Trophoblast cell (in vitro differentiated cells and primary cell): ENCODE measurements around the gene SPACDR.
"Not testable (repeated sequence)": the region's sequence is repeated elsewhere in the genome, so short reads cannot be mapped to it uniquely, and the experiment has no call there.

Source experiments
- DNase-seq, 2 donors: peaks; one replicate each; pipeline ENCODE4 v3.0.0-alpha.2; 2016
- H2AFZ ChIP-seq: 2 replicates; pipeline ENCODE4 v1.6.1; 2013; ENCODE audit warnings: low read length, moderate library complexity, mild to moderate bottlenecking; ENCODE audit not compliant: insufficient read depth, poor library complexity
- H2AK5ac ChIP-seq: 2 replicates; pipeline ENCODE4 v1.6.1; 2013; ENCODE audit warnings: mild to moderate bottlenecking, low read length
- H2BK120ac ChIP-seq: 2 replicates; pipeline ENCODE4 v1.6.1; 2013; ENCODE audit warnings: low read length, mild to moderate bottlenecking, moderate library complexity; ENCODE audit not compliant: insufficient read depth, poor library complexity
- H2BK12ac ChIP-seq: 2 replicates; pipeline ENCODE4 v1.6.1; 2013; ENCODE audit warnings: mild to moderate bottlenecking, low read length, moderate library complexity
- H2BK5ac ChIP-seq: 2 replicates; pipeline ENCODE4 v1.6.1; 2013; ENCODE audit warnings: low read length, low read depth, moderate library complexity, mild to moderate bottlenecking; ENCODE audit not compliant: poor library complexity
- H3K14ac ChIP-seq: 2 replicates; pipeline ENCODE4 v1.6.1; 2013; ENCODE audit warnings: mild to moderate bottlenecking, low read length
- H3K18ac ChIP-seq: 2 replicates; pipeline ENCODE4 v1.6.1; 2013; ENCODE audit warnings: mild to moderate bottlenecking, low read length
- H3K23ac ChIP-seq: 2 replicates; pipeline ENCODE4 v1.6.1; 2013; ENCODE audit warnings: low read length
- H3K27ac ChIP-seq: 2 replicates; pipeline ENCODE4 v1.5.1; 2013; ENCODE audit warnings: low read depth, mild to moderate bottlenecking, inconsistent platforms, low read length, moderate library complexity
- H3K27me3 ChIP-seq: 2 replicates; pipeline ENCODE4 v1.6.1; 2013; ENCODE audit warnings: inconsistent platforms, mild to moderate bottlenecking, low read length, moderate library complexity; ENCODE audit not compliant: insufficient read depth
- H3K36me3 ChIP-seq, 2 experiments: 1 replicate in 1 of 2; 2 replicates in 1 of 2; pipeline ENCODE4 v1.6.1; 2013; ENCODE audit warnings: low read length in 2 of 2, mild to moderate bottlenecking in 2 of 2, moderate library complexity in 1 of 2; ENCODE audit not compliant: insufficient read depth in 2 of 2, control insufficient read depth in 1 of 2
- H3K4ac ChIP-seq: 2 replicates; pipeline ENCODE4 v1.6.1; 2013; ENCODE audit warnings: low read depth, mild to moderate bottlenecking, low read length, moderate library complexity
- H3K4me1 ChIP-seq, 2 experiments: 1 replicate in 1 of 2; 2 replicates in 1 of 2; pipeline ENCODE4 v1.6.1; 2013; ENCODE audit warnings: low read length in 2 of 2, mild to moderate bottlenecking in 2 of 2, moderate library complexity in 1 of 2; ENCODE audit not compliant: insufficient read depth in 2 of 2, control insufficient read depth in 1 of 2
- H3K4me2 ChIP-seq: 2 replicates; pipeline ENCODE4 v1.6.1; 2013; ENCODE audit warnings: inconsistent platforms, mild to moderate bottlenecking, low read length, moderate library complexity
- H3K4me3 ChIP-seq: 2 replicates; pipeline ENCODE4 v1.5.1; 2013; ENCODE audit warnings: mild to moderate bottlenecking, low read depth, low read length, inconsistent platforms
- H3K79me1 ChIP-seq: one replicate; pipeline ENCODE4 v1.6.1; 2013; ENCODE audit warnings: low read length
- H3K79me2 ChIP-seq: 2 replicates; pipeline ENCODE4 v1.6.1; 2013; ENCODE audit warnings: low read length, mild to moderate bottlenecking; ENCODE audit not compliant: control insufficient read depth, insufficient read depth, poor library complexity
- H3K9ac ChIP-seq: 2 replicates; pipeline ENCODE4 v1.6.1; 2013; ENCODE audit warnings: mild to moderate bottlenecking, low read length
- H3K9me3 ChIP-seq: 2 replicates; pipeline ENCODE4 v1.6.1; 2013; ENCODE audit warnings: low read depth, mild to moderate bottlenecking, control low read depth, inconsistent platforms, low read length; ENCODE audit not compliant: insufficient read depth
- H4K12ac ChIP-seq: 2 replicates; pipeline ENCODE4 v1.6.1; 2013; ENCODE audit warnings: low read depth, mild to moderate bottlenecking, low read length, moderate library complexity
- H4K8ac ChIP-seq: 2 replicates; pipeline ENCODE4 v1.6.1; 2013; ENCODE audit warnings: low read depth, mild to moderate bottlenecking, low read length, moderate library complexity
- H4K91ac ChIP-seq: one replicate; pipeline ENCODE4 v1.6.1; 2013; ENCODE audit warnings: low read depth, mild to moderate bottlenecking, low read length, moderate library complexity
- WGBS: extraction: QIAGEN DNeasy Blood & Tissue Kit; methylation state at CpG from one replicate; pipeline ENCODE4 v1.1.7; 2013; ENCODE audit warnings: missing lambda C conversion rate; ENCODE audit not compliant: insufficient read length, insufficient coverage; ENCODE audit errors: extremely low coverage; 5-methylcytosine and 5-hydroxymethylcytosine counted together

SPACDR gene

GRCh38 chr7:100447363-100447762 lies 16.7 kb downstream of the SPACDR start:
- not testable (repeated sequence) for H2BK120ac ChIP-seq, H3K27ac ChIP-seq, H3K14ac ChIP-seq, H4K8ac ChIP-seq, H3K27me3 ChIP-seq, H3K36me3 ChIP-seq, H3K79me1 ChIP-seq, DNase-seq, H2BK5ac ChIP-seq, H3K79me2 ChIP-seq, H3K18ac ChIP-seq, H2BK12ac ChIP-seq, H3K4me2 ChIP-seq, H2AFZ ChIP-seq, H3K4me1 ChIP-seq, H4K12ac ChIP-seq, H3K4ac ChIP-seq, H4K91ac ChIP-seq, H2AK5ac ChIP-seq, H3K4me3 ChIP-seq, H3K9ac ChIP-seq, H3K9me3 ChIP-seq, H3K23ac ChIP-seq
- no CpG with 5 or more reads among the region's 8 CpGs for WGBS

DNA sequence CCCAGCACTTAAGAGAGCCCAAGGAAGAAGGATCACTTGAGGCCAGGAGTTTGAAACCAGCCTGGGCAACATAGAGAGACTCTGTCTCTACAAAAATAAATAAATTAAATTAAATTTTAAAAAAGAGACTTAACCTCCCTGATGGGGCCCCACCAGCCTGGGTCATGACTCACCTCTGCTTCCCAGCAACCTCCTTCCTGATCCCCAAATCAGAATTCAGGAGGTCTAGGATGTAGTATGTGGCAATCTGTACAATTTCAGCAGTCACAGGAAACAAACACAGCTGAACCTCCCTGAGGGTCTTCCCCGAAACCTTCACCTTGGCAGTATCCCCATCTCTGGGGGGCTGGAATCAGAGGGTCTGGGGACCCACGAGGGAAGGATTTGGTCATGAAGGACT lies 18.0 kb downstream of the SPACDR start:
- no peak for DNase-seq
- Histone ChIP-seq H4K8ac (no peak overlapping the region), H4K12ac (no peak overlapping the region), H4K91ac (no peak overlapping the region), H3K36me3 (no peaks in the 10 kb centered on the region), H3K79me1 (peaks cover 5% of the 10 kb centered on the region), H2BK12ac (no peak overlapping the region), H3K4me2 (no peak overlapping the region), H3K27me3 (no peaks in the 10 kb centered on the region), H2AFZ (no peak overlapping the region), H3K9ac (no peak overlapping the region), H2BK5ac (no peak overlapping the region), H3K9me3 (no peaks in the 10 kb centered on the region), H3K27ac (no peak overlapping the region), H2BK120ac (no peak overlapping the region), H3K14ac (no peak overlapping the region), H3K23ac (no peak overlapping the region), H3K4me1 (peaks cover 3 to 5% of the 10 kb centered on the region in 2 experiments), H3K4ac (no peak overlapping the region), H3K18ac (no peak overlapping the region), H3K79me2 (peaks cover 3% of the 10 kb centered on the region), H2AK5ac (no peak overlapping the region), H3K4me3 (no peak overlapping the region)
- no CpG with 5 or more reads among the region's 2 CpGs for WGBS

DNA sequence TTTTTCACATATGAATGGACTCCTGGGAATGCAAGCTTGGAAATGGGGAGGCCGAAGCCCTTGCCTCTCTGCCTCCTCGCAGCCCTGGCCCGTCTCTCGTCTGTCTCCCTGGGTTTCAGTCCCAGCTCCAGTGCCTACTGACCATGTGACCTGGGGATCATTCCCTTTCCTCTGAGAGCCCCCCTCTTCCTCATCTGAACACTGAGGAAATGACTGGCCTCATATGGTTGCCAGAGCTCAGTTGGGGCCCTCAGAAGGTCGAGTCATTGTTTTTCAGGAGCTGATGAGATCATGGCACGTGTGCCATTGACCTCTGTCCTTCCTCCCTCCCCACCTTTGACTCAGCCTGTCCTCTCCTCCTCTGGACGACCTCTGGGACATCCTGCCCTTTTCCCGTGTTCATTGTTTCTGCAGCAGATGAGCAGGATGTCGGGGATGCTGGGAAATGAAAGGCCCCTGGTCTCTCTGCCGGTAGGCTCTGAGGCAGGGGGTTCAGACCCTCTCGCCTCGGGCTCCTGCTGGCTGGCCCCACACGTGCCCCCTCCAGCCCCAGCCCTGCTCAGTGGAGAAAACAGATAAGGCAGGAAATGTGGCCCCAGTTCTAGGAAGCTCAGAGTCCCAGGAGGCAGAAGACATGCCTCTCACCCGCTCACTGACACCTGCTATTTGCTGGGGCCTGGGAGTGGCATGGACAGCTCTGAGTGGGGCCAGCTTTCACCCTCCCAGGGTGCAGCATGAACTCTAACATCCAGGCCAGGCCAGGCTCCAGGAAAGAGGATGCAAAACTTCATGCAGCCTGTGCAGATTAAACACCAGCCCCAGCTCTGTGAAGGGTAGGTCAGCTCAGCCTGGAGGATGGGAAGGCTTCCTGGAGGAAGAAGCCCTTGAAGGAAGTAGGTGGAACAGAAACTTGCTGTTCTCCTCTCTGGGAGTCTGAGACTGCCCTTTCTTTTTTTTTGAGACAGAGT lies 19.5 kb downstream of the SPACDR start:
- DNase-seq, result peak in 1 of 2 donors; percentile 26
- H3K23ac ChIP-seq, result no peak overlapping the region

GRCh38 chr7:100443096-100443840 lies 20.8 kb downstream of the SPACDR start:
- no peaks in the 10 kb centered on the region for H3K36me3 ChIP-seq
- H4K12ac ChIP-seq, result no peak overlapping the region
- no CpG with 5 or more reads among the region's 9 CpGs for WGBS
- no peaks in the 10 kb centered on the region for H3K79me1 ChIP-seq
- H2BK12ac ChIP-seq, result peak overlapping the region; percentile 27
- no peak overlapping the region for H2AFZ ChIP-seq
- no peak overlapping the region for H3K14ac ChIP-seq
- H2BK120ac ChIP-seq, result no peak overlapping the region
- no peak overlapping the region for H3K4me3 ChIP-seq
- no peak overlapping the region for H3K23ac ChIP-seq
- H2BK5ac ChIP-seq, result no peak overlapping the region
- H2AK5ac ChIP-seq, result peak overlapping the region; percentile 49
- peak overlapping the region; percentile 16 for H4K8ac ChIP-seq
- no peaks in the 10 kb centered on the region for H3K27me3 ChIP-seq
- H4K91ac ChIP-seq, result no peak overlapping the region
- H3K27ac ChIP-seq, result no peak overlapping the region
- H3K9me3 ChIP-seq, result no peaks in the 10 kb centered on the region
- H3K4me1 ChIP-seq, result peaks cover 3 to 5% of the 10 kb centered on the region in 2 experiments
- no peak overlapping the region for H3K4me2 ChIP-seq
- no peaks in the 10 kb centered on the region for H3K79me2 ChIP-seq
- H3K18ac ChIP-seq, result no peak overlapping the region
- no peak overlapping the region for H3K9ac ChIP-seq
- H3K4ac ChIP-seq, result no peak overlapping the region
- DNase-seq, result no peak

More for the DNA sequence above, 19.5 kb downstream of the SPACDR start:
- no peak overlapping the region for H3K9ac ChIP-seq
- WGBS, result no CpG with 5 or more reads among the region's 14 CpGs
- no peak overlapping the region for H2BK5ac ChIP-seq
- no peak overlapping the region for H3K27ac ChIP-seq
- no peak overlapping the region for H2BK12ac ChIP-seq
- no peak overlapping the region for H4K12ac ChIP-seq
- H2AFZ ChIP-seq, result no peak overlapping the region
- H3K27me3 ChIP-seq, result no peaks in the 10 kb centered on the region
- no peak overlapping the region for H3K4ac ChIP-seq
- no peak overlapping the region for H3K4me2 ChIP-seq
- no peak overlapping the region for H4K8ac ChIP-seq
- H3K36me3 ChIP-seq, result no peaks in the 10 kb centered on the region
- no peak overlapping the region for H3K4me3 ChIP-seq
- peaks cover 3 to 5% of the 10 kb centered on the region in 2 experiments for H3K4me1 ChIP-seq
- H2BK120ac ChIP-seq, result no peak overlapping the region
- H3K14ac ChIP-seq, result no peak overlapping the region
- H3K79me1 ChIP-seq, result no peaks in the 10 kb centered on the region
- no peak overlapping the region for H2AK5ac ChIP-seq
- H4K91ac ChIP-seq, result no peak overlapping the region
- no peaks in the 10 kb centered on the region for H3K79me2 ChIP-seq
- no peak overlapping the region for H3K18ac ChIP-seq
- H3K9me3 ChIP-seq, result no peaks in the 10 kb centered on the region
